ENCODE measurements around the gene IFNGR1.

- TF ChIP-seq POLR2AphosphoS5 (IDR thresholded peaks at IDR 0.05; ENCODE audit: low read depth, low read length): no peak
- no peak for TF ChIP-seq POU2F2 (IDR thresholded peaks at IDR 0.05; ENCODE audit: low read depth, low read length)
- TF ChIP-seq TAF1 (IDR thresholded peaks at IDR 0.05; ENCODE audit: low read depth, low read length): no peak
- no peak for TF ChIP-seq POLR2A (IDR thresholded peaks at IDR 0.05; ENCODE audit: low read depth, low read length)
These were observed 12.6 kb downstream of the IFNGR1 start for GRCh38 chr6:137206577-137206976.

All from GM12891 (cell line).